Ureter (tissue), 1 donor: ENCODE measurements around the gene YIPF2. TPM values are rescaled to one million over a fixed set of nuclear protein-coding genes. Genes with fewer than 3 reads are reported as not detected.

Experiments used
- DNase-seq: peaks from one replicate; pipeline ENCODE4 v3.0.0-alpha.2; 2020; ENCODE audit warnings: low spot score
- total RNA-seq: library from RNA; stranded (reverse); gene quantifications from one replicate; pipeline ENCODE4 v1.2.4, GENCODE V29; 2023
- donor health status: DM: yes; HTN: yes; CAD: no.

Gene YIPF2
- total RNA-seq, 1 donor from 2014 or later, result 60.9 TPM

DNA sequence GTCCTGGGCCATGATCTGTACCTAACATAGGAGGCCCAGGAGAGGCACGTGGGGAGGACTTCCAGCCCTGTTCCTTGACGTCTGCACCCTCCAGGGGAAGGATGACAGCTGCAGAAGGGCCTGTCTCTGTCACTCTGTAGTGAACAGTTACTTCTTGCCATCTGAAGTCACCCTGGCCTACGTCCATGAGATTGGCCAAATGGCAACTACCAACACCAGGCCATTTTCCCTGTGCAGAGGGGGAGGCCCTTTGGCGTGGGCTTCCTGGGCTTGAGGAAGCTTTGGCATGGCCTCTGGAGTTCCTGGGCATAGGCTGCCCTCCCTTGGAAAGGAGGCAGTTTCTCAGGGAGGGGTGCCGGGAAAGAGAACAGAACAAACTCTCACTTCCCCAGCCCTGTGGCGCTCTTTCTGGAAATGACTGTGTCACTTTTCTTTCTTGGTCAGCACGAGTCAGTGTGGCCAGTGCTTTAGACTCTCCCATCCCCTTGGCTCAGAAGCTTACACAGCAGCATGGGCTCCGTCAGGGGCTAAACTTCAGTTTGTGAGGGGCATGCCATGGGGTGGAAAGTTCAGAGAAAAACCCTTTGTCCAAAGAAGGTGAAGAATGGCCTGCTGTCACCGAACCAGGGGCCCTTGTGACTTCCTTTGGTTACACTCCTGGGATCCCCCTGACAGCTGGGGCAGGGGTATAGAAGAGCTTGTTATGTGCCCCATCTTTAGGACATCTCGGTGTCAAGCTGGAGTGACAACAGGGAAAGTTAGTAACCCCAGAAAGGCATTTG lies 51.8 kb downstream of the YIPF2 start:
- no peak for DNase-seq

DNA sequence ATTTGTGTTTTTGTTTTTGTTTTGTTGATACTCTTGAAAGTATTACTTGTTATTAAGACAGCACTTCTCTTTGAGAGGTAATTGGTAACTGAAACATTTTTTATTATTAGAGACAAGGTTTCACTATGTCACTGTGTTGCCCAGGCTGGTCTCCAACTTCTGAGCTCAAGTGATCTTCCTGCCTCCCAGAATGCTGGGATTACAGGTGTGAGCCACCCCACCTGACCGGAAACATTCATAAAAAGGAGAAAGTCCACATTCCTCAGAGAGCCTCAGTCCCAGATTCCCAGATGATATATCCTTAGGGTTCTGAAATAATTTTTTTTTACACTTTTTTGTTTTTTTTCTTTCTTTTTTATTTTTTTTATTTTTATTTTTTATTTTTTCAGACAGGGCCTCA lies 54.4 kb downstream of the YIPF2 start:
- no peak for DNase-seq

DNA sequence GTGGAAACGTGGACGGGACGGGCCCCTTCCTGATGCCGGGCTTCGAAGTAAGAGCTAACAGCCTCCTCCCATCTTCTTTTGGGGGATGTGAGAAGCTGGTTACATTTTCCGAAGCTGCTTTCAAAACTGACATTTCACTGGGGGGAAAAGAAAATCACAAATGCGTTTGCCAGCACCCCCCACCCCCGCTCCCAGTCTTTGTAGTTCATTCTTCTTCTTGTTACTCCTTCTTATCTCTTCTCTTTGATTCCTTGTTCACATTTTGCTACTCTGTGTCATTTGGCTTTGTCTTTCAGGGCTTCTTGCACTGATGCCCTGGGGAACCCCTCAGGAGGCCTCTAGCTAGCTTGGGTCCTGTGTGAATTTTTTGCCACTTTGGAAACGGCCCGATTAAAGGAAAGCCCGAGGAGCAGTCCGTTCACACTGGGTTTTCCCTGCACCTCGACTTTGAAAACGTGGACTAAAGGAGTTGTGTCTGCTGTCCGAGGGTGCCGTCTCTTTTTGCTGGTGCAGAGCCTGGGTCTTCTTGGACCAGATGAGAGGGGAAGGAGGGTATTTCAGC lies 55.8 kb downstream of the YIPF2 start:
- no peak for DNase-seq

Other genes with a start within 250 kb of the YIPF2 start
- gene QTRT1, start 227.2 kb downstream of the YIPF2 start, total RNA-seq, result 64.2 TPM
- gene DNM2, start 210.6 kb downstream of the YIPF2 start, total RNA-seq, result 352 TPM
- gene TMED1, start 92.4 kb downstream of the YIPF2 start, total RNA-seq, result 13.3 TPM
- 0.99 TPM for gene C19orf38, start 80.2 kb downstream of the YIPF2 start, total RNA-seq
- gene CARM1, start 57.1 kb downstream of the YIPF2 start, total RNA-seq, result 41.2 TPM
- gene TIMM29, start 172 bp upstream of the YIPF2 start, total RNA-seq, result 17.2 TPM
- gene SMARCA4, start 32.4 kb upstream of the YIPF2 start, total RNA-seq, result 140 TPM
- 78.2 TPM for gene LDLR, start 160.8 kb upstream of the YIPF2 start, total RNA-seq
- gene SPC24, start 227.1 kb upstream of the YIPF2 start, total RNA-seq, result 1.4 TPM